ENCODE data around the gene CCDC43. TPM values are rescaled to one million over a fixed set of nuclear protein-coding genes. Genes with fewer than 3 reads are reported as not detected.

The CCDC43 gene
- total RNA-seq, 1 donor from 2014 or later = 17.6 TPM

DNA sequence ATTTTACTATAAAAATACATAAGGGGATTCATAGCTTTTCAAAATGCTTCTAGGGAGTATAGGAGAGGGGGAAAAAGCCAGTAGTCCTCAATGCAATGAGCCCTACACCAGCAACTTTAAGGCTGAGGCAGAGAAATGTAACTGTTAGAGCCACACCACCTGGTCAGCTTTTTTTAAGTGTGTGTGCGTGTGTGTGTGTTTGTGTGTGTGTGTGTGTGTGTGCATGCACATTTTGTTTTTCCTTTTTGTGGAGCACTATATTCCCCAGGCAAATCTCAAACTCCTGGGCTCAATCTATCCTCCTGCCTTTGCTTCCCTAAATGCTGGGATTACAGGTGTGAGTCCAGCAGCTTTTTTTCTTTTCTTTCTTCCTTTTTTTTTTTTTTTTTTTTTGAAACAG, 35.6 kb downstream of the CCDC43 start:
- no peaks in the 10 kb centered on the region for H3K9me3 Mint-ChIP-seq (ENCODE audit: unreplicated experiment)

GRCh38 chr17:44653384-44653783, 36.2 kb downstream of the CCDC43 start:
- no peaks in the 10 kb centered on the region for H3K36me3 Mint-ChIP-seq (ENCODE audit: unreplicated experiment)
- no peak overlapping the region for H3K27ac Mint-ChIP-seq (ENCODE audit: unreplicated experiment)
- no peak overlapping the region for H3K4me3 Mint-ChIP-seq (ENCODE audit: unreplicated experiment)
- H3K27me3 Mint-ChIP-seq (ENCODE audit: unreplicated experiment) = peaks cover 40% of the 10 kb centered on the region
- TF ChIP-seq CTCF (IDR thresholded peaks at IDR 0.05) = no peak
- peaks cover 3% of the 10 kb centered on the region for H3K4me1 Mint-ChIP-seq (ENCODE audit: unreplicated experiment)
- no peaks in the 10 kb centered on the region for H3K9me3 Mint-ChIP-seq (ENCODE audit: unreplicated experiment)
- DNase-seq (ENCODE audit: extremely low spot score, unreplicated experiment) = no peak

More for the DNA sequence above, 35.6 kb downstream of the CCDC43 start:
- Mint-ChIP-seq H3K36me3 (ENCODE audit: unreplicated experiment) (no peaks in the 10 kb centered on the region), H3K27me3 (ENCODE audit: unreplicated experiment) (peaks cover 36% of the 10 kb centered on the region), H3K27ac (ENCODE audit: unreplicated experiment) (no peak overlapping the region), H3K4me3 (ENCODE audit: unreplicated experiment) (no peak overlapping the region), H3K4me1 (ENCODE audit: unreplicated experiment) (peaks cover 3% of the 10 kb centered on the region)
- no peak for TF ChIP-seq CTCF (IDR thresholded peaks at IDR 0.05)
- no peak for DNase-seq (ENCODE audit: extremely low spot score, unreplicated experiment)

- Mint-ChIP-seq H3K27ac (ENCODE audit: unreplicated experiment) (no peak overlapping the region), H3K4me1 (ENCODE audit: unreplicated experiment) (peaks cover 3% of the 10 kb centered on the region), H3K4me3 (ENCODE audit: unreplicated experiment) (no peak overlapping the region), H3K36me3 (ENCODE audit: unreplicated experiment) (no peaks in the 10 kb centered on the region), H3K9me3 (ENCODE audit: unreplicated experiment) (no peaks in the 10 kb centered on the region), H3K27me3 (ENCODE audit: unreplicated experiment) (peaks cover 46% of the 10 kb centered on the region)
- TF ChIP-seq CTCF (IDR thresholded peaks at IDR 0.05) = no peak
- DNase-seq (ENCODE audit: extremely low spot score, unreplicated experiment) = no peak
Observed at GRCh38 chr17:44652727-44653126, 36.8 kb downstream of the CCDC43 start.

- H3K27ac Mint-ChIP-seq (ENCODE audit: unreplicated experiment) = no peak overlapping the region
Observed at GRCh38 chr17:44651228-44651627, 38.3 kb downstream of the CCDC43 start.

GRCh38 chr17:44648963-44649362, 40.6 kb downstream of the CCDC43 start:
- no peaks in the 10 kb centered on the region for H3K4me1 Mint-ChIP-seq (ENCODE audit: unreplicated experiment)
- no peak for DNase-seq (ENCODE audit: extremely low spot score, unreplicated experiment)
- no peaks in the 10 kb centered on the region for H3K36me3 Mint-ChIP-seq (ENCODE audit: unreplicated experiment)

More at GRCh38 chr17:44651228-44651627, 38.3 kb downstream of the CCDC43 start:
- Mint-ChIP-seq H3K9me3 (ENCODE audit: unreplicated experiment) (no peaks in the 10 kb centered on the region), H3K4me3 (ENCODE audit: unreplicated experiment) (no peak overlapping the region), H3K36me3 (ENCODE audit: unreplicated experiment) (no peaks in the 10 kb centered on the region), H3K27me3 (ENCODE audit: unreplicated experiment) (peaks cover 42% of the 10 kb centered on the region), H3K4me1 (ENCODE audit: unreplicated experiment) (no peaks in the 10 kb centered on the region)
- no peak for DNase-seq (ENCODE audit: extremely low spot score, unreplicated experiment)
- TF ChIP-seq CTCF (IDR thresholded peaks at IDR 0.05) = no peak

More at GRCh38 chr17:44648963-44649362, 40.6 kb downstream of the CCDC43 start:
- no peak for TF ChIP-seq CTCF (IDR thresholded peaks at IDR 0.05)
- Mint-ChIP-seq H3K27ac (ENCODE audit: unreplicated experiment) (no peak overlapping the region), H3K27me3 (ENCODE audit: unreplicated experiment) (peaks cover 30% of the 10 kb centered on the region), H3K4me3 (ENCODE audit: unreplicated experiment) (no peak overlapping the region), H3K9me3 (ENCODE audit: unreplicated experiment) (no peaks in the 10 kb centered on the region)
